K562 (cell line): Measurements from ENCODE around the gene SLC7A8. TPM values are rescaled to one million over a fixed set of nuclear protein-coding genes. Genes with fewer than 3 reads are reported as not detected.
A peak's percentile ranks its signal among the peaks of the same experiment; 100 is the strongest.

Experiments used
- ATAC-seq: fragments of 200-7000 bp; cut with Tn5 transposase; 3 replicates; pipeline ENCODE4 v1.9.1; 2020; ENCODE audit warnings: moderate library complexity
- BruUV-seq: library from RNA; stranded (reverse); fragments of 400-500 nt; replicated peaks from 2 replicates; lab custom pipeline; 2021; lab: Mats Ljungman, UMichigan
- CTCF ChIA-PET: fragments of 300-600 bp; formaldehyde crosslinking; extraction: SDS; loops from one replicate; lab custom pipeline; 2021; ENCODE audit warnings: low intra/inter-chr PET ratio; lab: Yijun Ruan, JAX
- POLR2A ChIA-PET: fragments of 300-600, 350-650 bp; sonication (Branson Sonifier 250); formaldehyde crosslinking; extraction: SDS; loops from one replicate; lab custom pipeline; 2021; ENCODE audit warnings: antibody characterized with exemption, inconsistent platforms; lab: Yijun Ruan, JAX
- DNase-seq, 4 experiments: peaks; one replicate each; pipeline versions ENCODE4 v3.0.0 to v3.0.0-alpha.2; 2011 to 2018; ENCODE audit warnings: low spot score in 3 of 4, mixed read lengths in 3 of 4; ENCODE audit errors: extremely low read depth in 1 of 4
- FAIRE-seq: peaks from 2 replicates; lab custom pipeline; 2011; peaks lifted over from hg19 to GRCh38; lab: Jason Lieb, UNC
- H2AFZ ChIP-seq: 2 replicates; pipeline ENCODE4 v1.6.0; 2011; ENCODE audit warnings: low read depth, low read length, control low read depth, inconsistent platforms
- H3K27ac ChIP-seq: fragments of 200-600 bp; 3 replicates; pipeline ENCODE4 v1.8.0; 2011; ENCODE audit warnings: low read depth, mild to moderate bottlenecking, control low read depth, inconsistent platforms, low read length, moderate library complexity, mixed read lengths; ENCODE audit errors: extremely low read depth
- H3K27me3 ChIP-seq, 2 experiments: fragments of 300-600 bp in 1 of 2; 2 replicates in 1 of 2; 3 replicates in 1 of 2; pipeline versions ENCODE4 v1.6.0 to v1.8.0; 2011; ENCODE audit warnings: inconsistent platforms in 2 of 2, low read length in 2 of 2, mild to moderate bottlenecking in 1 of 2, mixed read lengths in 1 of 2, moderate library complexity in 1 of 2; ENCODE audit not compliant: control insufficient read depth in 2 of 2, insufficient read depth in 2 of 2
- H3K36me3 ChIP-seq: fragments of 300-600 bp; 3 replicates; pipeline ENCODE4 v1.8.0; 2011; ENCODE audit warnings: mild to moderate bottlenecking, low read length, inconsistent platforms; ENCODE audit not compliant: control insufficient read depth, insufficient read depth
- H3K4me1 ChIP-seq, 2 experiments: fragments of 200-600 bp in 1 of 2; replicated peaks in 1 of 2; 2 replicates in 1 of 2; 3 replicates in 1 of 2; pipeline versions ENCODE4 v1.5.1 to v1.8.0; 2011; ENCODE audit warnings: inconsistent platforms in 2 of 2, low read length in 2 of 2, mild to moderate bottlenecking in 1 of 2, mixed read lengths in 1 of 2, moderate library complexity in 1 of 2; ENCODE audit not compliant: control insufficient read depth in 2 of 2, insufficient read depth in 2 of 2
- H3K4me2 ChIP-seq: 2 replicates; pipeline ENCODE4 v1.6.1; 2011; ENCODE audit warnings: low read length, control low read depth, inconsistent platforms, mixed read lengths; ENCODE audit not compliant: insufficient read depth
- H3K4me3 ChIP-seq: fragments of 200-600 bp; sonication (generic), shearing (Covaris generic); 2 replicates; pipeline ENCODE4 v1.5.1; 2016; ENCODE audit warnings: control low read depth, inconsistent platforms
- H3K79me2 ChIP-seq: fragments of 200-600 bp; 3 replicates; pipeline ENCODE4 v1.8.0; 2011; ENCODE audit warnings: low read length, inconsistent platforms; ENCODE audit not compliant: control insufficient read depth, insufficient read depth
- H3K9ac ChIP-seq, 2 experiments: 2 replicates each; pipeline versions ENCODE4 v1.6.0 to v1.6.1; 2011; ENCODE audit warnings: low read depth in 2 of 2, low read length in 2 of 2, control low read depth in 1 of 2, inconsistent platforms in 1 of 2, mild to moderate bottlenecking in 1 of 2, mixed read lengths in 1 of 2; ENCODE audit not compliant: insufficient read depth in 1 of 2
- H3K9me1 ChIP-seq: one replicate; pipeline ENCODE4 v1.6.0; 2011; ENCODE audit warnings: inconsistent platforms, mild to moderate bottlenecking, low read length, moderate library complexity; ENCODE audit not compliant: control insufficient read depth, insufficient read depth
- H3K9me3 ChIP-seq: replicated peaks from 2 replicates; pipeline ENCODE4 v1.5.1; 2011; ENCODE audit warnings: low read depth, low read length, inconsistent platforms; ENCODE audit not compliant: control insufficient read depth, insufficient read depth
- H4K20me1 ChIP-seq: replicated peaks from 2 replicates; pipeline ENCODE4 v1.6.1; 2011; ENCODE audit warnings: low read length, inconsistent platforms, mixed read lengths; ENCODE audit not compliant: control insufficient read depth, insufficient read depth
- ARID3A ChIP-seq: IDR thresholded peaks from 2 replicates; pipeline ENCODE4 v1.6.1; 2012; ENCODE audit warnings: low read depth, low read length, improper control_type of control experiment, borderline replicate concordance
- DNMT1 ChIP-seq: fragments of 450-650 bp; IDR thresholded peaks from 2 replicates; pipeline ENCODE4 v1.6.1; 2016; ENCODE audit warnings: antibody characterized with exemption, mild to moderate bottlenecking
- FOXJ2 ChIP-seq: fragments of 200-800 bp; sonication (Bioruptor generic); IDR thresholded peaks from 2 replicates; pipeline ENCODE4 v1.6.1; 2016; ENCODE audit warnings: missing genetic modification characterization, missing compliant biosample characterization
- GTF2F1 ChIP-seq: IDR thresholded peaks from 2 replicates; pipeline ENCODE4 v1.6.1; 2011; ENCODE audit warnings: low read depth, low read length, improper control_type of control experiment
- JUNB ChIP-seq: fragments of 450-650 bp; formaldehyde crosslinking; conservative IDR thresholded peaks from 2 replicates; pipeline ENCODE4 v1.4.0; 2020; ENCODE audit warnings: mild to moderate bottlenecking
- MNT ChIP-seq, 2 experiments: fragments of 450-650 bp; conservative IDR thresholded peaks; 2 replicates each; pipeline ENCODE4 v1.6.1; 2017; ENCODE audit warnings: mild to moderate bottlenecking in 2 of 2, moderate library complexity in 2 of 2
- MXI1 ChIP-seq: IDR thresholded peaks from 2 replicates; pipeline ENCODE4 v1.6.1; 2011; ENCODE audit warnings: low read depth, mild to moderate bottlenecking, improper control_type of control experiment, low read length
- PHB ChIP-seq: fragments of 250-450 bp; sonication (Bioruptor Pico); IDR thresholded peaks from 2 replicates; pipeline ENCODE4 v1.5.0; 2021
- SMAD2 ChIP-seq: fragments of 150-350 bp; IDR thresholded peaks from 2 replicates; pipeline ENCODE4 v1.6.1; 2014; ENCODE audit warnings: low read depth, mild to moderate bottlenecking, low read length
- XRCC4 ChIP-seq: IDR thresholded peaks from one replicate; pipeline ENCODE4 v1.6.1; 2011; ENCODE audit not compliant: insufficient read depth, insufficient read length; ENCODE audit errors: extremely low read depth
- YBX1 ChIP-seq: fragments of 450-650 bp; IDR thresholded peaks from 2 replicates; pipeline ENCODE4 v1.7.1; 2016; ENCODE audit warnings: mild to moderate bottlenecking
- whole genome bisulfite sequencing: fragments of 100-300 bp; shearing (Covaris generic); methylation state at CpG from one replicate; pipeline ENCODE4 v1.1.6; 2016; ENCODE audit warnings: low coverage, mixed read lengths; ENCODE audit not compliant: insufficient coverage; ENCODE audit errors: missing lambda C conversion rate; 5-methylcytosine and 5-hydroxymethylcytosine counted together
- in situ Hi-C: fragments of 300-500 bp; cut with MboI; formaldehyde crosslinking; loops from 4 replicates; pipeline ENCODE4 v1.15.0; 2018; ENCODE audit warnings: inconsistent platforms, mixed read lengths
- intact Hi-C: fragments of 100-400 bp; cut with micrococcal nuclease; formaldehyde crosslinking; loops from 2 replicates; pipeline ENCODE4 v1.14.2; 2022
- polyA plus RNA-seq, 8 experiments: library from polyadenylated mRNA; depleted of rRNA in 4 of 8; stranded (reverse) in 5 of 8; unstranded in 3 of 8; fragments of >200 nt; fragmentation: Nextera tagmentation in 2 of 8; fragmentation: Illumina TruSeq in 1 of 8; extraction: Ambion mirVana in 2 of 8; extraction: Trizol in 1 of 8; gene quantifications; 2 replicates each; pipeline versions ENCODE4 v1.2.1 to v1.2.3, GENCODE V29; 2011 to 2014; ENCODE audit warnings: inconsistent platforms in 1 of 8, missing spikeins in 1 of 8
- total RNA-seq, 7 experiments: library from RNA; depleted of rRNA in 6 of 7; stranded (reverse); fragments of >200 nt in 6 of 7; fragmentation: Illumina TruSeq in 2 of 7; extraction: Trizol in 2 of 7; gene quantifications; 2 replicates each; pipeline versions ENCODE4 v1.2.1 to v1.2.3, GENCODE V29; 2011 to 2021; ENCODE audit warnings: low replicate concordance in 1 of 7

The SLC7A8 gene
- total and polyA plus RNA-seq, 9 of the 15 experiments (the other 6 are each of a cell fraction or from before 2014, with no cell fraction given) = 2.0 to 33.0 (median 6.0) TPM

GRCh38 chr14:23078692-23079116 lies 104.8 kb downstream of the SLC7A8 start:
- ChIA-PET POLR2A (interaction anchor here (0.6 to 5.1 kb wide), 7 partner anchors 10 to 194 kb away, joined by 3 to 34 read pairs (median 8); partner anchors contain the start of genes ACIN1 and C14orf119), CTCF (interaction anchor here (0.5 to 3.2 kb wide), 3 partner anchors 10 to 708 kb away, joined by 3 to 25 read pairs (median 5); no protein-coding TSS in a partner anchor)
- H3K27ac ChIP-seq = peak overlapping the region; percentile 71
- H3K79me2 ChIP-seq = peaks cover 11% of the 10 kb centered on the region; the same call in 2 of the 3 replicates
- H3K9ac ChIP-seq = peak overlapping the region; percentile 0 to 38; a peak in 3 of 4 replicates
- in situ Hi-C loops = no loop called here
- H3K9me1 ChIP-seq = no peaks in the 10 kb centered on the region
- H3K36me3 ChIP-seq = peaks cover 97% of the 10 kb centered on the region
- 4% methylated on average over 2 of the region's 2 CpGs for WGBS
- peak; percentile 99 for ATAC-seq
- peaks cover 6 to 28% of the 10 kb centered on the region in 2 experiments; a peak in 3 of 5 replicates for H3K4me1 ChIP-seq
- H3K9me3 ChIP-seq = no peaks in the 10 kb centered on the region
- H3K4me2 ChIP-seq = peak overlapping the region; percentile 42; the same call in 1 of the 2 replicates
- intact Hi-C loops = loop anchor here (2.0 kb wide), 1 partner anchor 16 kb away; the partner anchor contains the start of genes ACIN1 and C14orf119
- peak; percentile 99 for FAIRE-seq
- peak in 3 of 4 experiments; percentile 44 to 90 (median 74) for DNase-seq
- no TSS peak for BruUV-seq
- no peak overlapping the region for H2AFZ ChIP-seq
- H3K27me3 ChIP-seq = no peaks in the 10 kb centered on the region
- H4K20me1 ChIP-seq = no peaks in the 10 kb centered on the region
- no peak overlapping the region for H3K4me3 ChIP-seq
- no peak for TF ChIP-seq DNMT1
- no peak for TF ChIP-seq GTF2F1
- no peak for TF ChIP-seq PHB (CRISPR knock-in tag)
- no peak for TF ChIP-seq YBX1
- no peak for TF ChIP-seq XRCC4
- TF ChIP-seq FOXJ2 = 0 out of 2 replicates have a peak, but pooled peaks have one; percentile 43
- TF ChIP-seq JUNB (CRISPR knock-in tag) = no peak
- TF ChIP-seq SMAD2 = no peak
- 0 out of 2 replicates have a peak, but pooled peaks have one; percentile 34 for TF ChIP-seq MXI1
- TF ChIP-seq ARID3A = no peak
- peak; percentile 66 to 89; a peak in 3 of 4 replicates for TF ChIP-seq MNT (conservative IDR thresholded peaks at IDR 0.05)
